WTC11 (cell line): ENCODE data around the gene VEZT. TPM values are rescaled to one million over a fixed set of nuclear protein-coding genes. Genes with fewer than 3 reads are reported as not detected.

Experiments
- ATAC-seq: fragments of 200-7000 bp; cut with Tn5 transposase; 2 replicates; pipeline ENCODE4 v1.10.0; 2021; ENCODE audit warnings: mild to moderate bottlenecking, moderate library complexity
- CTCF ChIA-PET: fragments of 300-600 bp; sonication (Branson Sonifier 250); formaldehyde crosslinking; loops from one replicate; lab custom pipeline; 2021; ENCODE audit warnings: antibody characterized with exemption; lab: Charles Lee
- POLR2A ChIA-PET: fragments of 350-600 bp; sonication (Branson Sonifier 250); formaldehyde crosslinking; loops from one replicate; lab custom pipeline; 2021; ENCODE audit warnings: antibody characterized with exemption; lab: Charles Lee
- DNase-seq: peaks from one replicate; pipeline ENCODE4 v3.0.0; 2021; ENCODE audit warnings: low spot score
- H3K27ac Mint-ChIP-seq: 2 replicates; pipeline ENCODE4 v1.8.0; 2021; ENCODE audit warnings: mixed read lengths
- H3K27me3 Mint-ChIP-seq: 2 replicates; pipeline ENCODE4 v1.8.0; 2021; ENCODE audit warnings: low read depth, mild to moderate bottlenecking, moderate library complexity, mixed read lengths
- H3K36me3 Mint-ChIP-seq: 2 replicates; pipeline ENCODE4 v1.8.0; 2021; ENCODE audit warnings: mixed read lengths
- H3K4me1 Mint-ChIP-seq: 2 replicates; pipeline ENCODE4 v1.8.0; 2022; ENCODE audit warnings: mixed read lengths
- H3K4me3 Mint-ChIP-seq: 2 replicates; pipeline ENCODE4 v1.8.0; 2021; ENCODE audit warnings: mild to moderate bottlenecking, moderate library complexity, mixed read lengths
- H3K9me3 Mint-ChIP-seq: 2 replicates; pipeline ENCODE4 v1.8.0; 2021; ENCODE audit warnings: mixed read lengths
- AFF4 ChIP-seq: sonication (generic); formaldehyde crosslinking; IDR thresholded peaks from 2 replicates; pipeline ENCODE4 v1.8.1; 2023; ENCODE audit warnings: mild to moderate bottlenecking, missing genetic modification reagents, borderline replicate concordance
- ATF2 ChIP-seq: sonication (generic); formaldehyde crosslinking; IDR thresholded peaks from 2 replicates; pipeline ENCODE4 v1.8.1; 2022; ENCODE audit warnings: low read depth, missing genetic modification reagents, borderline replicate concordance
- ELF4 ChIP-seq: sonication (generic); formaldehyde crosslinking; IDR thresholded peaks from 2 replicates; pipeline ENCODE4 v1.8.1; 2022; ENCODE audit warnings: low read depth, mild to moderate bottlenecking, moderate library complexity, missing genetic modification reagents
- KAT7 ChIP-seq: sonication (generic); formaldehyde crosslinking; IDR thresholded peaks from 2 replicates; pipeline ENCODE4 v1.8.1; 2023; ENCODE audit warnings: missing genetic modification reagents, mild to moderate bottlenecking, borderline replicate concordance
- NFYB ChIP-seq: sonication (generic); formaldehyde crosslinking; conservative IDR thresholded peaks from 2 replicates; pipeline ENCODE4 v1.8.0; 2022; ENCODE audit warnings: low read depth, missing genetic modification reagents
- OVOL2 ChIP-seq: fragments of 250-450 bp; sonication (Bioruptor Pico); IDR thresholded peaks from 2 replicates; pipeline ENCODE4 v1.9.0; 2021; ENCODE audit warnings: mild to moderate bottlenecking, borderline replicate concordance
- RELA ChIP-seq: sonication (generic); formaldehyde crosslinking; IDR thresholded peaks from 2 replicates; pipeline ENCODE4 v1.8.1; 2022; ENCODE audit warnings: missing genetic modification reagents, mild to moderate bottlenecking, borderline replicate concordance
- TEAD1 ChIP-seq: sonication (generic); formaldehyde crosslinking; IDR thresholded peaks from 2 replicates; pipeline ENCODE4 v1.8.0; 2022; ENCODE audit warnings: mild to moderate bottlenecking, missing genetic modification reagents
- TEAD4 ChIP-seq: sonication (generic); formaldehyde crosslinking; IDR thresholded peaks from 2 replicates; pipeline ENCODE4 v1.8.0; 2022; ENCODE audit warnings: mild to moderate bottlenecking, missing genetic modification reagents
- ZNF138 ChIP-seq: sonication (generic); formaldehyde crosslinking; conservative IDR thresholded peaks from 2 replicates; pipeline ENCODE4 v1.8.1; 2022; ENCODE audit warnings: mild to moderate bottlenecking, moderate library complexity, missing genetic modification reagents
- ZNF232 ChIP-seq: sonication (generic); formaldehyde crosslinking; IDR thresholded peaks from 2 replicates; pipeline ENCODE4 v1.8.0; 2022; ENCODE audit warnings: mild to moderate bottlenecking, missing genetic modification reagents
- ZNF416 ChIP-seq: fragments of 250-450 bp; sonication (Bioruptor Pico); IDR thresholded peaks from 2 replicates; pipeline ENCODE4 v1.9.0; 2021; ENCODE audit warnings: mild to moderate bottlenecking, inconsistent platforms
- ZNF512 ChIP-seq: sonication (generic); formaldehyde crosslinking; IDR thresholded peaks from 2 replicates; pipeline ENCODE4 v1.8.1; 2022; ENCODE audit warnings: missing genetic modification reagents, borderline replicate concordance
- total RNA-seq: library from RNA; stranded (reverse); gene quantifications from 3 replicates; pipeline ENCODE4 v1.2.3, GENCODE V29; 2021
- TF ChIP-seq, protein P1 (sequence below): sonication (generic); formaldehyde crosslinking; conservative IDR thresholded peaks from 2 replicates; pipeline ENCODE4 v1.8.1; 2022; ENCODE audit warnings: mild to moderate bottlenecking, missing genetic modification reagents
- TF ChIP-seq, protein P2 (sequence below): fragments of 250-450 bp; sonication (Bioruptor Pico); IDR thresholded peaks from 2 replicates; pipeline ENCODE4 v1.9.0; 2021; ENCODE audit warnings: moderate library complexity, mild to moderate bottlenecking, inconsistent platforms, borderline replicate concordance
- TF ChIP-seq, protein P3 (sequence below): fragments of 250-450 bp; sonication (Bioruptor Pico); IDR thresholded peaks from 2 replicates; pipeline ENCODE4 v1.9.0; 2021; ENCODE audit warnings: mild to moderate bottlenecking, borderline replicate concordance

Gene VEZT
- total RNA-seq, 1 experiment from 2014 or later, result 54.5 TPM

DNA sequence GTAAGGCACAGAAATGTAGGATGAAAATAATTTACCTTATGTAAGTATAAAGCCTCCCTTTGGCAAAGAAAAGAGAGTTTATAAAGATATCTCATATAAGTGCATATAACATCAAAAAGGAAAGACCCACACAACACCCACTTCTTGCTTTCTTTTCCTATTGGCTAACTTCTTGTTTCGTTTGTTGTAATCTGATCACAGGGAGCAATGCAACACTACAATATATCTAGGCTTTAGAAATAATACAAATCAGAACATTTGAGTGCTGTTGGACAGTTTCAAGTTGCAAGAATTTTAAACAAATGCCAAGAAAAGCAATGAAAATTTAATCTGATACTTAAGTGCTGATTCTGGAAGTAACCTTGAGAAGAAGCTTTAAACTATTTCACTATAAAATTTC, 1.7 kb upstream of the VEZT start:
- peak overlapping the region; percentile 99 for H3K27ac Mint-ChIP-seq
- ATAC-seq (no peak), DNase-seq (no peak)
- no peaks in the 10 kb centered on the region for H3K27me3 Mint-ChIP-seq
- peaks cover 4% of the 10 kb centered on the region; the same call in 1 of the 2 replicates for H3K9me3 Mint-ChIP-seq
- POLR2A ChIA-PET, result interaction anchor here (0.6 to 2.4 kb wide), 2 partner anchors 9 to 350 kb away, joined by 4 to 24 read pairs; no protein-coding TSS in a partner anchor
- TF ChIP-seq ZNF416 (CRISPR knock-in tag) (no peak), KAT7 (CRISPR knock-in tag) (no peak), NFYB (CRISPR knock-in tag) (peak; percentile 45), TEAD4 (no peak)
- TF ChIP-seq, protein P1, sequence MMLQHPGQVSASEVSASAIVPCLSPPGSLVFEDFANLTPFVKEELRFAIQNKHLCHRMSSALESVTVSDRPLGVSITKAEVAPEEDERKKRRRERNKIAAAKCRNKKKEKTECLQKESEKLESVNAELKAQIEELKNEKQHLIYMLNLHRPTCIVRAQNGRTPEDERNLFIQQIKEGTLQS (CRISPR knock-in tag), result no peak
- H3K4me3 Mint-ChIP-seq, result peak overlapping the region; percentile 97
- peaks cover 45% of the 10 kb centered on the region for H3K4me1 Mint-ChIP-seq
- H3K36me3 Mint-ChIP-seq, result peaks cover 11% of the 10 kb centered on the region
- CTCF ChIA-PET, result no interaction called here

GRCh38 chr12:95216711-95217376, 763 bp upstream of the VEZT start:
- Mint-ChIP-seq H3K36me3 (peaks cover 13% of the 10 kb centered on the region), H3K4me3 (peak overlapping the region; percentile 97), H3K9me3 (peaks cover 4% of the 10 kb centered on the region; the same call in 1 of the 2 replicates), H3K27me3 (no peaks in the 10 kb centered on the region), H3K4me1 (peaks cover 48% of the 10 kb centered on the region), H3K27ac (peak overlapping the region; percentile 99)
- peak; percentile 2; the same call in 1 of the 2 replicates for ATAC-seq
- no peak for DNase-seq
- ChIA-PET CTCF (interaction anchor here (0.5 to 1.5 kb wide), 5 partner anchors 10 to 145 kb away, joined by 3 to 14 read pairs (median 4); no protein-coding TSS in a partner anchor), POLR2A (interaction anchor here (0.6 to 2.4 kb wide), 13 partner anchors 10 to 351 kb away, joined by 3 to 24 read pairs (median 4); partner anchors contain the start of genes METAP2, NDUFA12 and NR2C1)
- TF ChIP-seq TEAD1 (CRISPR knock-in tag), result peak; percentile 69; the same call in 1 of the 2 replicates
- TF ChIP-seq, protein P2, sequence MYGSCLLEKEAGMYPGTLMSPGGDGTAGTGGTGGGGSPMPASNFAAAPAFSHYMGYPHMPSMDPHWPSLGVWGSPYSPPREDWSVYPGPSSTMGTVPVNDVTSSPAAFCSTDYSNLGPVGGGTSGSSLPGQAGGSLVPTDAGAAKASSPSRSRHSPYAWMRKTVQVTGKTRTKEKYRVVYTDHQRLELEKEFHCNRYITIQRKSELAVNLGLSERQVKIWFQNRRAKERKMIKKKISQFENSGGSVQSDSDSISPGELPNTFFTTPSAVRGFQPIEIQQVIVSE (CRISPR knock-in tag), result no peak
- 0 out of 2 replicates have a peak, but pooled peaks have one; percentile 34 for TF ChIP-seq ZNF416 (CRISPR knock-in tag)
- TF ChIP-seq, protein P1 (CRISPR knock-in tag), result no peak
- no peak for TF ChIP-seq RELA (CRISPR knock-in tag)
- TF ChIP-seq ZNF138 (CRISPR knock-in tag), result no peak
- TF ChIP-seq AFF4 (CRISPR knock-in tag), result no peak
- no peak for TF ChIP-seq NFYB (CRISPR knock-in tag)
- TF ChIP-seq ZNF232, result no peak
- TF ChIP-seq ATF2 (CRISPR knock-in tag), result no peak
- TF ChIP-seq ELF4 (CRISPR knock-in tag), result no peak
- TF ChIP-seq OVOL2 (CRISPR knock-in tag), result no peak
- TF ChIP-seq, protein P3, sequence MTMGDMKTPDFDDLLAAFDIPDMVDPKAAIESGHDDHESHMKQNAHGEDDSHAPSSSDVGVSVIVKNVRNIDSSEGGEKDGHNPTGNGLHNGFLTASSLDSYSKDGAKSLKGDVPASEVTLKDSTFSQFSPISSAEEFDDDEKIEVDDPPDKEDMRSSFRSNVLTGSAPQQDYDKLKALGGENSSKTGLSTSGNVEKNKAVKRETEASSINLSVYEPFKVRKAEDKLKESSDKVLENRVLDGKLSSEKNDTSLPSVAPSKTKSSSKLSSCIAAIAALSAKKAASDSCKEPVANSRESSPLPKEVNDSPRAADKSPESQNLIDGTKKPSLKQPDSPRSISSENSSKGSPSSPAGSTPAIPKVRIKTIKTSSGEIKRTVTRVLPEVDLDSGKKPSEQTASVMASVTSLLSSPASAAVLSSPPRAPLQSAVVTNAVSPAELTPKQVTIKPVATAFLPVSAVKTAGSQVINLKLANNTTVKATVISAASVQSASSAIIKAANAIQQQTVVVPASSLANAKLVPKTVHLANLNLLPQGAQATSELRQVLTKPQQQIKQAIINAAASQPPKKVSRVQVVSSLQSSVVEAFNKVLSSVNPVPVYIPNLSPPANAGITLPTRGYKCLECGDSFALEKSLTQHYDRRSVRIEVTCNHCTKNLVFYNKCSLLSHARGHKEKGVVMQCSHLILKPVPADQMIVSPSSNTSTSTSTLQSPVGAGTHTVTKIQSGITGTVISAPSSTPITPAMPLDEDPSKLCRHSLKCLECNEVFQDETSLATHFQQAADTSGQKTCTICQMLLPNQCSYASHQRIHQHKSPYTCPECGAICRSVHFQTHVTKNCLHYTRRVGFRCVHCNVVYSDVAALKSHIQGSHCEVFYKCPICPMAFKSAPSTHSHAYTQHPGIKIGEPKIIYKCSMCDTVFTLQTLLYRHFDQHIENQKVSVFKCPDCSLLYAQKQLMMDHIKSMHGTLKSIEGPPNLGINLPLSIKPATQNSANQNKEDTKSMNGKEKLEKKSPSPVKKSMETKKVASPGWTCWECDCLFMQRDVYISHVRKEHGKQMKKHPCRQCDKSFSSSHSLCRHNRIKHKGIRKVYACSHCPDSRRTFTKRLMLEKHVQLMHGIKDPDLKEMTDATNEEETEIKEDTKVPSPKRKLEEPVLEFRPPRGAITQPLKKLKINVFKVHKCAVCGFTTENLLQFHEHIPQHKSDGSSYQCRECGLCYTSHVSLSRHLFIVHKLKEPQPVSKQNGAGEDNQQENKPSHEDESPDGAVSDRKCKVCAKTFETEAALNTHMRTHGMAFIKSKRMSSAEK (CRISPR knock-in tag), result no peak
- TF ChIP-seq ZNF512 (CRISPR knock-in tag), result no peak
